Testis (tissue), 3 donors: Measurements from ENCODE around the gene KLHL26. TPM values are rescaled to one million over a fixed set of nuclear protein-coding genes. Genes with fewer than 3 reads are reported as not detected.

ENCODE experiments used
- DNase-seq: peaks from one replicate; pipeline ENCODE4 v3.0.0-alpha.2; 2019
- H3K27ac ChIP-seq, 2 donors: fragments of 200-600 bp; sonication (generic); one replicate each; pipeline ENCODE4 v1.5.1; 2019
- H3K27me3 ChIP-seq: fragments of 200-600 bp; sonication (generic); one replicate; pipeline ENCODE4 v1.5.1; 2019
- H3K36me3 ChIP-seq: fragments of 200-600 bp; sonication (generic); one replicate; pipeline ENCODE4 v1.5.1; 2017; ENCODE audit warnings: low read depth; ENCODE audit errors: missing control alignments
- H3K4me1 ChIP-seq: fragments of 200-600 bp; sonication (generic); one replicate; pipeline ENCODE4 v1.5.1; 2019
- H3K4me3 ChIP-seq, 2 donors: fragments of 200-600 bp; sonication (generic); one replicate each; pipeline ENCODE4 v1.5.1; 2017 to 2019
- H3K9me3 ChIP-seq: fragments of 200-600 bp; sonication (generic); one replicate; pipeline ENCODE4 v1.5.1; 2017
- POLR2A ChIP-seq: fragments of 450-650 bp; IDR thresholded peaks from one replicate; pipeline ENCODE4 v1.6.1; 2017; ENCODE audit warnings: antibody characterized with exemption, mild to moderate bottlenecking, moderate library complexity
- WGBS, 2 donors: methylation state at CpG; one replicate each; pipeline ENCODE4 v1.1.5; 2018; 5-methylcytosine and 5-hydroxymethylcytosine counted together
- intact Hi-C: fragments of 100-400 bp; cut with DNase I; formaldehyde crosslinking; loops from one replicate; pipeline ENCODE4 v1.15.1; 2023; ENCODE audit warnings: low total_unique reads
- polyA plus RNA-seq: library from polyadenylated mRNA; stranded (reverse); fragments of 350-450 nt; fragmentation: Illumina TruSeq; extraction: RNeasy Lipid Tissue Mini Kit (QIAGEN cat#74804); gene quantifications from one replicate; pipeline ENCODE4 v1.2.3, GENCODE V29; 2014; ENCODE audit warnings: low read depth, low replicate concordance; ENCODE audit not compliant: insufficient read depth
- total RNA-seq, 2 donors: library from RNA; depleted of rRNA; stranded (reverse); fragments of >200 nt; gene quantifications; one replicate each; pipeline ENCODE4 v1.2.3, GENCODE V29; 2016
- TF ChIP-seq, protein P1 (sequence below), 3 experiments: fragments of 450-650 bp in 2 of 3; fragments of 200-600 bp in 1 of 3; sonication (generic) in 1 of 3; IDR thresholded peaks; one replicate each; pipeline ENCODE4 v1.5.1; 2016 to 2019; ENCODE audit warnings: antibody characterized with exemption in 3 of 3, mild to moderate bottlenecking in 2 of 3, moderate library complexity in 1 of 3

KLHL26 gene
- total and polyA plus RNA-seq, 3 donors from 2014 or later, result 10.6 to 32.3 (median 16.5) TPM

- Histone ChIP-seq H3K4me1 (peaks cover 15% of the 10 kb centered on the region), H3K4me3 (no peak overlapping the region), H3K27me3 (no peaks in the 10 kb centered on the region), H3K9me3 (no peaks in the 10 kb centered on the region), H3K27ac (no peak overlapping the region), H3K36me3 (no peaks in the 10 kb centered on the region)
- intact Hi-C loops, result no loop called here
- no peak for DNase-seq
- 86 to 90% methylated on average over 3 of the region's 3 CpGs for WGBS, 2 donors
- TF ChIP-seq, protein P1, sequence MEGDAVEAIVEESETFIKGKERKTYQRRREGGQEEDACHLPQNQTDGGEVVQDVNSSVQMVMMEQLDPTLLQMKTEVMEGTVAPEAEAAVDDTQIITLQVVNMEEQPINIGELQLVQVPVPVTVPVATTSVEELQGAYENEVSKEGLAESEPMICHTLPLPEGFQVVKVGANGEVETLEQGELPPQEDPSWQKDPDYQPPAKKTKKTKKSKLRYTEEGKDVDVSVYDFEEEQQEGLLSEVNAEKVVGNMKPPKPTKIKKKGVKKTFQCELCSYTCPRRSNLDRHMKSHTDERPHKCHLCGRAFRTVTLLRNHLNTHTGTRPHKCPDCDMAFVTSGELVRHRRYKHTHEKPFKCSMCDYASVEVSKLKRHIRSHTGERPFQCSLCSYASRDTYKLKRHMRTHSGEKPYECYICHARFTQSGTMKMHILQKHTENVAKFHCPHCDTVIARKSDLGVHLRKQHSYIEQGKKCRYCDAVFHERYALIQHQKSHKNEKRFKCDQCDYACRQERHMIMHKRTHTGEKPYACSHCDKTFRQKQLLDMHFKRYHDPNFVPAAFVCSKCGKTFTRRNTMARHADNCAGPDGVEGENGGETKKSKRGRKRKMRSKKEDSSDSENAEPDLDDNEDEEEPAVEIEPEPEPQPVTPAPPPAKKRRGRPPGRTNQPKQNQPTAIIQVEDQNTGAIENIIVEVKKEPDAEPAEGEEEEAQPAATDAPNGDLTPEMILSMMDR (IDR thresholded peaks at IDR 0.05), result no peak
- no peak for TF ChIP-seq POLR2A
These were observed 75.1 kb downstream of the KLHL26 start for GRCh38 chr19:18711893-18712292.

- H3K36me3 ChIP-seq, result no peaks in the 10 kb centered on the region
- DNase-seq, result no peak
- H3K27me3 ChIP-seq, result no peaks in the 10 kb centered on the region
- WGBS, 2 donors, result 76 to 81% methylated on average over 5 of the region's 5 CpGs
- peaks cover 23% of the 10 kb centered on the region for H3K4me1 ChIP-seq
- intact Hi-C loops, result no loop called here
- no peak overlapping the region for H3K4me3 ChIP-seq
- H3K27ac ChIP-seq, result no peak overlapping the region
- H3K9me3 ChIP-seq, result no peaks in the 10 kb centered on the region
- TF ChIP-seq, protein P1 (IDR thresholded peaks at IDR 0.05), result no peak
- TF ChIP-seq POLR2A, result no peak
These were observed 76.2 kb downstream of the KLHL26 start for GRCh38 chr19:18712981-18713380.

GRCh38 chr19:18713550-18714117 lies 76.8 kb downstream of the KLHL26 start:
- Histone ChIP-seq H3K4me1 (peaks cover 24% of the 10 kb centered on the region), H3K27ac (no peak overlapping the region), H3K4me3 (no peak overlapping the region), H3K9me3 (no peaks in the 10 kb centered on the region), H3K36me3 (no peaks in the 10 kb centered on the region), H3K27me3 (no peaks in the 10 kb centered on the region)
- TF ChIP-seq, protein P1 (IDR thresholded peaks at IDR 0.05), result no peak
- no peak for TF ChIP-seq POLR2A
- DNase-seq, result no peak
- 82 to 92% methylated on average over 14 to 18 of the region's 18 CpGs for WGBS, 2 donors
- intact Hi-C loops, result no loop called here

GRCh38 chr19:18715416-18715815 lies 78.6 kb downstream of the KLHL26 start:
- intact Hi-C loops, result no loop called here
- no peaks in the 10 kb centered on the region for H3K36me3 ChIP-seq
- H3K4me3 ChIP-seq, result no peak overlapping the region
- no peak for TF ChIP-seq POLR2A
- TF ChIP-seq, protein P1 (IDR thresholded peaks at IDR 0.05), result no peak
- peaks cover 19% of the 10 kb centered on the region for H3K4me1 ChIP-seq
- H3K27ac ChIP-seq, result no peak overlapping the region
- H3K27me3 ChIP-seq, result no peaks in the 10 kb centered on the region
- H3K9me3 ChIP-seq, result no peaks in the 10 kb centered on the region
- no peak for DNase-seq
- 73 to 89% methylated on average over 5 of the region's 5 CpGs for WGBS, 2 donors

GRCh38 chr19:18716857-18717256 lies 80.0 kb downstream of the KLHL26 start:
- no peak for TF ChIP-seq POLR2A
- TF ChIP-seq, protein P1 (IDR thresholded peaks at IDR 0.05), result no peak
- Histone ChIP-seq H3K36me3 (no peaks in the 10 kb centered on the region), H3K9me3 (no peaks in the 10 kb centered on the region), H3K4me3 (no peak overlapping the region), H3K4me1 (peaks cover 9% of the 10 kb centered on the region), H3K27ac (no peak overlapping the region), H3K27me3 (no peaks in the 10 kb centered on the region)
- intact Hi-C loops, result no loop called here
- no peak for DNase-seq
- 76 to 93% methylated on average over 4 to 6 of the region's 6 CpGs for WGBS, 2 donors
